K562 (cell line): ENCODE measurements around the gene KLHL13. TPM values are rescaled to one million over a fixed set of nuclear protein-coding genes. Genes with fewer than 3 reads are reported as not detected.

Source experiments
- ATAC-seq: fragments of 200-7000 bp; cut with Tn5 transposase; 3 replicates; pipeline ENCODE4 v1.9.1; 2020; ENCODE audit warnings: moderate library complexity
- BruUV-seq: library from RNA; stranded (reverse); fragments of 400-500 nt; replicated peaks from 2 replicates; lab custom pipeline; 2021; lab: Mats Ljungman, UMichigan
- CTCF ChIA-PET: fragments of 300-600 bp; formaldehyde crosslinking; extraction: SDS; loops from one replicate; lab custom pipeline; 2021; ENCODE audit warnings: low intra/inter-chr PET ratio; lab: Yijun Ruan, JAX
- POLR2A ChIA-PET: fragments of 300-600, 350-650 bp; sonication (Branson Sonifier 250); formaldehyde crosslinking; extraction: SDS; loops from one replicate; lab custom pipeline; 2021; ENCODE audit warnings: antibody characterized with exemption, inconsistent platforms; lab: Yijun Ruan, JAX
- DNase-seq, 4 experiments: peaks; one replicate each; pipeline versions ENCODE4 v3.0.0 to v3.0.0-alpha.2; 2011 to 2018; ENCODE audit warnings: low spot score in 3 of 4, mixed read lengths in 3 of 4; ENCODE audit errors: extremely low read depth in 1 of 4
- FAIRE-seq: peaks from 2 replicates; lab custom pipeline; 2011; peaks lifted over from hg19 to GRCh38; lab: Jason Lieb, UNC
- H2AFZ ChIP-seq: 2 replicates; pipeline ENCODE4 v1.6.0; 2011; ENCODE audit warnings: low read depth, low read length, control low read depth, inconsistent platforms
- H3K27ac ChIP-seq: fragments of 200-600 bp; 3 replicates; pipeline ENCODE4 v1.8.0; 2011; ENCODE audit warnings: low read depth, mild to moderate bottlenecking, control low read depth, inconsistent platforms, low read length, moderate library complexity, mixed read lengths; ENCODE audit errors: extremely low read depth
- H3K27me3 ChIP-seq, 2 experiments: fragments of 300-600 bp in 1 of 2; 2 replicates in 1 of 2; 3 replicates in 1 of 2; pipeline versions ENCODE4 v1.6.0 to v1.8.0; 2011; ENCODE audit warnings: inconsistent platforms in 2 of 2, low read length in 2 of 2, mild to moderate bottlenecking in 1 of 2, mixed read lengths in 1 of 2, moderate library complexity in 1 of 2; ENCODE audit not compliant: control insufficient read depth in 2 of 2, insufficient read depth in 2 of 2
- H3K36me3 ChIP-seq: fragments of 300-600 bp; 3 replicates; pipeline ENCODE4 v1.8.0; 2011; ENCODE audit warnings: mild to moderate bottlenecking, low read length, inconsistent platforms; ENCODE audit not compliant: control insufficient read depth, insufficient read depth
- H3K4me1 ChIP-seq, 2 experiments: fragments of 200-600 bp in 1 of 2; replicated peaks in 1 of 2; 2 replicates in 1 of 2; 3 replicates in 1 of 2; pipeline versions ENCODE4 v1.5.1 to v1.8.0; 2011; ENCODE audit warnings: inconsistent platforms in 2 of 2, low read length in 2 of 2, mild to moderate bottlenecking in 1 of 2, mixed read lengths in 1 of 2, moderate library complexity in 1 of 2; ENCODE audit not compliant: control insufficient read depth in 2 of 2, insufficient read depth in 2 of 2
- H3K4me2 ChIP-seq: 2 replicates; pipeline ENCODE4 v1.6.1; 2011; ENCODE audit warnings: low read length, control low read depth, inconsistent platforms, mixed read lengths; ENCODE audit not compliant: insufficient read depth
- H3K4me3 ChIP-seq: fragments of 200-600 bp; sonication (generic), shearing (Covaris generic); 2 replicates; pipeline ENCODE4 v1.5.1; 2016; ENCODE audit warnings: control low read depth, inconsistent platforms
- H3K79me2 ChIP-seq: fragments of 200-600 bp; 3 replicates; pipeline ENCODE4 v1.8.0; 2011; ENCODE audit warnings: low read length, inconsistent platforms; ENCODE audit not compliant: control insufficient read depth, insufficient read depth
- H3K9ac ChIP-seq, 2 experiments: 2 replicates each; pipeline versions ENCODE4 v1.6.0 to v1.6.1; 2011; ENCODE audit warnings: low read depth in 2 of 2, low read length in 2 of 2, control low read depth in 1 of 2, inconsistent platforms in 1 of 2, mild to moderate bottlenecking in 1 of 2, mixed read lengths in 1 of 2; ENCODE audit not compliant: insufficient read depth in 1 of 2
- H3K9me1 ChIP-seq: one replicate; pipeline ENCODE4 v1.6.0; 2011; ENCODE audit warnings: inconsistent platforms, mild to moderate bottlenecking, low read length, moderate library complexity; ENCODE audit not compliant: control insufficient read depth, insufficient read depth
- H3K9me3 ChIP-seq: replicated peaks from 2 replicates; pipeline ENCODE4 v1.5.1; 2011; ENCODE audit warnings: low read depth, low read length, inconsistent platforms; ENCODE audit not compliant: control insufficient read depth, insufficient read depth
- H4K20me1 ChIP-seq: replicated peaks from 2 replicates; pipeline ENCODE4 v1.6.1; 2011; ENCODE audit warnings: low read length, inconsistent platforms, mixed read lengths; ENCODE audit not compliant: control insufficient read depth, insufficient read depth
- DPF2 ChIP-seq: fragments of 450-650 bp; IDR thresholded peaks from 2 replicates; pipeline ENCODE4 v1.6.1; 2016
- ELF4 ChIP-seq: fragments of 450-650 bp; formaldehyde crosslinking; IDR thresholded peaks from 2 replicates; pipeline ENCODE4 v1.4.0; 2022; ENCODE audit warnings: missing genetic modification characterization
- FOXJ3 ChIP-seq: sonication (generic); formaldehyde crosslinking; IDR thresholded peaks from 2 replicates; pipeline ENCODE4 v1.4.0; 2020; ENCODE audit warnings: mild to moderate bottlenecking, missing genetic modification reagents
- GATAD2A ChIP-seq: fragments of 450-650 bp; IDR thresholded peaks from 2 replicates; pipeline ENCODE4 v1.6.1; 2017
- HEY1 ChIP-seq: fragments of 250-450 bp; sonication (Bioruptor Pico); IDR thresholded peaks from 2 replicates; pipeline ENCODE4 v1.5.0; 2020; ENCODE audit warnings: mild to moderate bottlenecking, moderate library complexity, borderline replicate concordance
- HMG20B ChIP-seq: fragments of 250-450 bp; sonication (Bioruptor Pico); IDR thresholded peaks from 2 replicates; pipeline ENCODE4 v1.5.0; 2021; ENCODE audit warnings: mild to moderate bottlenecking
- NR2C1 ChIP-seq, 2 experiments: fragments of 450-650 bp; IDR thresholded peaks; 2 replicates each; pipeline ENCODE4 v1.6.1; 2017; ENCODE audit warnings: mild to moderate bottlenecking in 2 of 2, antibody characterized with exemption in 1 of 2, inconsistent platforms in 1 of 2, missing compliant biosample characterization in 1 of 2, missing genetic modification characterization in 1 of 2
- NR2F6 ChIP-seq: fragments of 450-650 bp; formaldehyde crosslinking; IDR thresholded peaks from 2 replicates; pipeline ENCODE4 v1.4.0; 2020; ENCODE audit warnings: mild to moderate bottlenecking
- PTBP1 ChIP-seq: fragments of 200-400 bp; formaldehyde crosslinking; IDR thresholded peaks from 2 replicates; pipeline ENCODE4 v1.6.1; 2017; ENCODE audit warnings: low read depth, low read length
- ZNF165 ChIP-seq: fragments of 250-450 bp; sonication (Bioruptor Pico); IDR thresholded peaks from 2 replicates; pipeline ENCODE4 v1.4.0; 2020; ENCODE audit warnings: borderline replicate concordance
- ZNF324 ChIP-seq: fragments of 250-450 bp; sonication (Bioruptor Pico); IDR thresholded peaks from 2 replicates; pipeline ENCODE4 v1.4.0; 2020; ENCODE audit warnings: mild to moderate bottlenecking
- ZNF586 ChIP-seq: fragments of 450-650 bp; formaldehyde crosslinking; conservative IDR thresholded peaks from 2 replicates; pipeline ENCODE4 v1.4.0; 2020; ENCODE audit warnings: mild to moderate bottlenecking, moderate library complexity
- WGBS: fragments of 100-300 bp; shearing (Covaris generic); methylation state at CpG from one replicate; pipeline ENCODE4 v1.1.6; 2016; ENCODE audit warnings: low coverage, mixed read lengths; ENCODE audit not compliant: insufficient coverage; ENCODE audit errors: missing lambda C conversion rate; 5-methylcytosine and 5-hydroxymethylcytosine counted together
- in situ Hi-C: fragments of 300-500 bp; cut with MboI; formaldehyde crosslinking; loops from 4 replicates; pipeline ENCODE4 v1.15.0; 2018; ENCODE audit warnings: inconsistent platforms, mixed read lengths
- intact Hi-C: fragments of 100-400 bp; cut with micrococcal nuclease; formaldehyde crosslinking; loops from 2 replicates; pipeline ENCODE4 v1.14.2; 2022
- polyA plus RNA-seq, 8 experiments: library from polyadenylated mRNA; depleted of rRNA in 4 of 8; stranded (reverse) in 5 of 8; unstranded in 3 of 8; fragments of >200 nt; fragmentation: Nextera tagmentation in 2 of 8; fragmentation: Illumina TruSeq in 1 of 8; extraction: Ambion mirVana in 2 of 8; extraction: Trizol in 1 of 8; gene quantifications; 2 replicates each; pipeline versions ENCODE4 v1.2.1 to v1.2.3, GENCODE V29; 2011 to 2014; ENCODE audit warnings: inconsistent platforms in 1 of 8, missing spikeins in 1 of 8
- total RNA-seq, 7 experiments: library from RNA; depleted of rRNA in 6 of 7; stranded (reverse); fragments of >200 nt in 6 of 7; fragmentation: Illumina TruSeq in 2 of 7; extraction: Trizol in 2 of 7; gene quantifications; 2 replicates each; pipeline versions ENCODE4 v1.2.1 to v1.2.3, GENCODE V29; 2011 to 2021; ENCODE audit warnings: low replicate concordance in 1 of 7
- TF ChIP-seq, protein P1 (sequence below): fragments of 450-650 bp; IDR thresholded peaks from 2 replicates; pipeline ENCODE4 v1.6.1; 2016; ENCODE audit warnings: antibody characterized with exemption
- TF ChIP-seq, protein P2 (sequence below): fragments of 450-650 bp; formaldehyde crosslinking; IDR thresholded peaks from 2 replicates; pipeline ENCODE4 v1.4.0; 2022; ENCODE audit warnings: mild to moderate bottlenecking, moderate library complexity
- TF ChIP-seq, protein P3 (sequence below): fragments of 200-800 bp; sonication (Bioruptor generic); IDR thresholded peaks from 2 replicates; pipeline ENCODE4 v1.6.1; 2016; ENCODE audit warnings: missing genetic modification characterization, missing compliant biosample characterization

KLHL13 gene
- total and polyA plus RNA-seq, 9 of the 15 experiments (the other 6 are each of a cell fraction or from before 2014, with no cell fraction given), result 1.2 to 4.1 (median 2.2) TPM

DNA sequence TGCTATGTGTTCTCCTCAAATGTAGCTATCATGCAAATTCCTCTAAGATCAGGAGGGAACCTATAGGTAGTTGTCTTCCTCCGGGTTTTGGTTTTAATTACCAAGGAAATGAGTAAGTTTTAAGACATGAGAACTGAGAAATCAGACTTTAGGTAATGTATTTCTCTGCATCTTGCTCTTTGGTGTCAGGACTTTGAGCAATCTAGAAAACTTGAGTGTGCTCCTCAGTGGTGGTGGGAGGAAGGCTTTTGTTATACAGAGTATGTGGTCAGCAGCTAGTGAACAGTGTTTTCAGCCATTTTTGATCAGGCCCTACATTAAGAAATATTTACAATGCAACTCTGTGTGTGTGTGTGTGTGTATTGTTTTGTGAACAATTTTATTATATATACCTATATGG lies 224.1 kb downstream of the KLHL13 start:
- Histone ChIP-seq H3K27me3 (no peaks in the 10 kb centered on the region), H3K36me3 (no peaks in the 10 kb centered on the region), H3K9me1 (no peaks in the 10 kb centered on the region), H3K9me3 (no peaks in the 10 kb centered on the region), H3K9ac (no peak overlapping the region), H3K79me2 (no peaks in the 10 kb centered on the region), H3K4me3 (no peak overlapping the region), H3K27ac (no peak overlapping the region), H3K4me1 (no peaks in the 10 kb centered on the region), H4K20me1 (no peaks in the 10 kb centered on the region), H3K4me2 (no peak overlapping the region), H2AFZ (no peak overlapping the region)
- WGBS, result 0% methylated on average over 1 of the region's 1 CpG
- ChIA-PET POLR2A (no interaction called here), CTCF (no interaction called here)
- no TSS peak for BruUV-seq
- no peak for ATAC-seq
- DNase-seq, result no peak
- intact Hi-C loops (no loop called here), in situ Hi-C loops (no loop called here)
- TF ChIP-seq, protein P1, sequence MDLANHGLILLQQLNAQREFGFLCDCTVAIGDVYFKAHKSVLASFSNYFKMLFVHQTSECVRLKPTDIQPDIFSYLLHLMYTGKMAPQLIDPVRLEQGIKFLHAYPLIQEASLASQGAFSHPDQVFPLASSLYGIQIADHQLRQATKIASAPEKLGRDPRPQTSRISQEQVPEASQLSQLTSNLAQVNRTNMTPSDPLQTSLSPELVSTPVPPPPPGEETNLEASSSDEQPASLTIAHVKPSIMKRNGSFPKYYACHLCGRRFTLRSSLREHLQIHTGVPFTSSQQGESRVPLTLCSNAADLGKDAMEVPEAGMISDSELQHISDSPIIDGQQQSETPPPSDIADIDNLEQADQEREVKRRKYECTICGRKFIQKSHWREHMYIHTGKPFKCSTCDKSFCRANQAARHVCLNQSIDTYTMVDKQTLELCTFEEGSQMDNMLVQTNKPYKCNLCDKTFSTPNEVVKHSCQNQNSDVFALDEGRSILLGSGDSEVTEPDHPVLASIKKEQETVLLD, result no peak
- no peak for TF ChIP-seq NR2F6 (CRISPR knock-in tag)
- TF ChIP-seq, protein P2, sequence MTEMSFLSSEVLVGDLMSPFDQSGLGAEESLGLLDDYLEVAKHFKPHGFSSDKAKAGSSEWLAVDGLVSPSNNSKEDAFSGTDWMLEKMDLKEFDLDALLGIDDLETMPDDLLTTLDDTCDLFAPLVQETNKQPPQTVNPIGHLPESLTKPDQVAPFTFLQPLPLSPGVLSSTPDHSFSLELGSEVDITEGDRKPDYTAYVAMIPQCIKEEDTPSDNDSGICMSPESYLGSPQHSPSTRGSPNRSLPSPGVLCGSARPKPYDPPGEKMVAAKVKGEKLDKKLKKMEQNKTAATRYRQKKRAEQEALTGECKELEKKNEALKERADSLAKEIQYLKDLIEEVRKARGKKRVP (CRISPR knock-in tag), result no peak
- no peak for TF ChIP-seq PTBP1
- TF ChIP-seq, protein P3, sequence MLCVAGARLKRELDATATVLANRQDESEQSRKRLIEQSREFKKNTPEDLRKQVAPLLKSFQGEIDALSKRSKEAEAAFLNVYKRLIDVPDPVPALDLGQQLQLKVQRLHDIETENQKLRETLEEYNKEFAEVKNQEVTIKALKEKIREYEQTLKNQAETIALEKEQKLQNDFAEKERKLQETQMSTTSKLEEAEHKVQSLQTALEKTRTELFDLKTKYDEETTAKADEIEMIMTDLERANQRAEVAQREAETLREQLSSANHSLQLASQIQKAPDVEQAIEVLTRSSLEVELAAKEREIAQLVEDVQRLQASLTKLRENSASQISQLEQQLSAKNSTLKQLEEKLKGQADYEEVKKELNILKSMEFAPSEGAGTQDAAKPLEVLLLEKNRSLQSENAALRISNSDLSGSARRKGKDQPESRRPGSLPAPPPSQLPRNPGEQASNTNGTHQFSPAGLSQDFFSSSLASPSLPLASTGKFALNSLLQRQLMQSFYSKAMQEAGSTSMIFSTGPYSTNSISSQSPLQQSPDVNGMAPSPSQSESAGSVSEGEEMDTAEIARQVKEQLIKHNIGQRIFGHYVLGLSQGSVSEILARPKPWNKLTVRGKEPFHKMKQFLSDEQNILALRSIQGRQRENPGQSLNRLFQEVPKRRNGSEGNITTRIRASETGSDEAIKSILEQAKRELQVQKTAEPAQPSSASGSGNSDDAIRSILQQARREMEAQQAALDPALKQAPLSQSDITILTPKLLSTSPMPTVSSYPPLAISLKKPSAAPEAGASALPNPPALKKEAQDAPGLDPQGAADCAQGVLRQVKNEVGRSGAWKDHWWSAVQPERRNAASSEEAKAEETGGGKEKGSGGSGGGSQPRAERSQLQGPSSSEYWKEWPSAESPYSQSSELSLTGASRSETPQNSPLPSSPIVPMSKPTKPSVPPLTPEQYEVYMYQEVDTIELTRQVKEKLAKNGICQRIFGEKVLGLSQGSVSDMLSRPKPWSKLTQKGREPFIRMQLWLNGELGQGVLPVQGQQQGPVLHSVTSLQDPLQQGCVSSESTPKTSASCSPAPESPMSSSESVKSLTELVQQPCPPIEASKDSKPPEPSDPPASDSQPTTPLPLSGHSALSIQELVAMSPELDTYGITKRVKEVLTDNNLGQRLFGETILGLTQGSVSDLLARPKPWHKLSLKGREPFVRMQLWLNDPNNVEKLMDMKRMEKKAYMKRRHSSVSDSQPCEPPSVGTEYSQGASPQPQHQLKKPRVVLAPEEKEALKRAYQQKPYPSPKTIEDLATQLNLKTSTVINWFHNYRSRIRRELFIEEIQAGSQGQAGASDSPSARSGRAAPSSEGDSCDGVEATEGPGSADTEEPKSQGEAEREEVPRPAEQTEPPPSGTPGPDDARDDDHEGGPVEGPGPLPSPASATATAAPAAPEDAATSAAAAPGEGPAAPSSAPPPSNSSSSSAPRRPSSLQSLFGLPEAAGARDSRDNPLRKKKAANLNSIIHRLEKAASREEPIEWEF (CRISPR knock-in tag), result no peak
- TF ChIP-seq ZNF324, result no peak
- TF ChIP-seq HEY1 (CRISPR knock-in tag), result no peak
- no peak for TF ChIP-seq FOXJ3 (CRISPR knock-in tag)
- no peak for TF ChIP-seq HMG20B (CRISPR knock-in tag)
- TF ChIP-seq ELF4 (CRISPR knock-in tag), result no peak
- no peak for TF ChIP-seq NR2C1 (IDR thresholded peaks at IDR 0.05)
- no peak for TF ChIP-seq NR2C1 (tag; IDR thresholded peaks at IDR 0.05)
- no peak for TF ChIP-seq GATAD2A
- no peak for TF ChIP-seq DPF2
- no peak for TF ChIP-seq ZNF165 (CRISPR knock-in tag)
- TF ChIP-seq ZNF586, result no peak
- no peak for FAIRE-seq
